GM12801 (cell line): ENCODE data around the gene ADCY5.

Source experiments
- TF ChIP-seq, protein P1 (sequence below): IDR thresholded peaks from one replicate; pipeline ENCODE4 v1.5.1; 2011; ENCODE audit warnings: control low read depth; ENCODE audit not compliant: insufficient read length; ENCODE audit errors: extremely low read depth

ADCY5 gene

DNA sequence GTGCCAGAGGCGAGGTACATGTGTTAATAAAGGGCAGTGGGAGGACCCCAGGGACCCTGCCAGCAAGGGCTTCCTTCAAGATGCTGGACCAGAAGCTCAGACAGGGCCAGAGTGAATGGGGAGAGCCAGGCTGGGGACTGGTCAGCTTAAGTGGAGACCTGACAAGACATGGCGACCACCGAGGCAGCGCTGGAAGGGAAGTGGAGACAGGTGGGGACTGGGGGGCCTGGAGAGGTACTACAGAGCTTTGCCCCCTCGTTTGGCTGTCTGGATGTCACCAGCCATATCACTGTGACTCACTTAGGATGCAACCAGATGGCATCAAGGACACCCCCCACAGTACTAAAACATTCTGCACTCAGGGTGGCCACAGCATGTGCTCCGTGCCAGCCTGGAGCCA, 97.9 kb downstream of the ADCY5 start:
- TF ChIP-seq, protein P1, sequence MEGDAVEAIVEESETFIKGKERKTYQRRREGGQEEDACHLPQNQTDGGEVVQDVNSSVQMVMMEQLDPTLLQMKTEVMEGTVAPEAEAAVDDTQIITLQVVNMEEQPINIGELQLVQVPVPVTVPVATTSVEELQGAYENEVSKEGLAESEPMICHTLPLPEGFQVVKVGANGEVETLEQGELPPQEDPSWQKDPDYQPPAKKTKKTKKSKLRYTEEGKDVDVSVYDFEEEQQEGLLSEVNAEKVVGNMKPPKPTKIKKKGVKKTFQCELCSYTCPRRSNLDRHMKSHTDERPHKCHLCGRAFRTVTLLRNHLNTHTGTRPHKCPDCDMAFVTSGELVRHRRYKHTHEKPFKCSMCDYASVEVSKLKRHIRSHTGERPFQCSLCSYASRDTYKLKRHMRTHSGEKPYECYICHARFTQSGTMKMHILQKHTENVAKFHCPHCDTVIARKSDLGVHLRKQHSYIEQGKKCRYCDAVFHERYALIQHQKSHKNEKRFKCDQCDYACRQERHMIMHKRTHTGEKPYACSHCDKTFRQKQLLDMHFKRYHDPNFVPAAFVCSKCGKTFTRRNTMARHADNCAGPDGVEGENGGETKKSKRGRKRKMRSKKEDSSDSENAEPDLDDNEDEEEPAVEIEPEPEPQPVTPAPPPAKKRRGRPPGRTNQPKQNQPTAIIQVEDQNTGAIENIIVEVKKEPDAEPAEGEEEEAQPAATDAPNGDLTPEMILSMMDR, result no peak

DNA sequence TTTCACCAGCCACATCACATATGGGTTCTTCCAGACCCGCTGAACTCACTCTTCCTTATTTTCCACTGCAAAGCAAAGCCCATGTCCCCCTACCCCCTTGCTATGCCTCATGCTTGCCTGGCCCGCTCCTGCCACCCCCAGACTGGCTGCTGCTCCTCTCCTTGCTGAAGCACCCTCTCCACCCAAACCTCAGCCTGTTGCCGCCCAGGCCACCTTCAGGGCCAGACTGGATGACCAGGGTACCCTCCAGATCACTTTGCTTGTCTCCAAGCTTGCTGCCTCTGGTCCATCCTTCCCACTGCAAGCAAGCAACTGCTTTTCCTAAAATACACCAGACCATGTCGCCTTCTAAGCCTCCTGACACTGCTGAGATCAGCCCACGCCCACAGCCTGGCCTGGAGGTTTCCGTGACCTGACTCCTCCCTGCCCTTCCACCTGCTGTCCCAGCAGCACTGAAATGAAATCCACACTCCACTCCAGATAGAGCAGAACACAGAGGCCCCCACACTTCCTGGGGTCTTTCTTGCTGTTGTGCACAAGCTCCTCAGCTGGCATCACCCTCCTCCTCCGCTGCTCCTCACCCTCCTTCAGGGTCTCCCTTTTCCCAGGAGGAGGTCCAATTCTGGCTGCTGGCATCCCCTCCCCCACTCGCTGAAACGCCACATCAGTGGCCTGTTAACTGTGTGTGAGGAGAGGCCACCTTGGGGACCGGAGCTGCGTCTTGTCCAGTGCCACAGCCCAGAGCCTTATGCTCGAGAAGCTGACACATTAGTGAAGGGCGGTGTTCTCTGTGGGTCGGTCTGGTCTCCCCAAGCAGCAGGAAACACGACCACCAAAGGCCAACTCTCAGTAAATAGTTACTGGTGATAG, 99.1 kb downstream of the ADCY5 start:
- TF ChIP-seq, protein P1, result no peak

DNA sequence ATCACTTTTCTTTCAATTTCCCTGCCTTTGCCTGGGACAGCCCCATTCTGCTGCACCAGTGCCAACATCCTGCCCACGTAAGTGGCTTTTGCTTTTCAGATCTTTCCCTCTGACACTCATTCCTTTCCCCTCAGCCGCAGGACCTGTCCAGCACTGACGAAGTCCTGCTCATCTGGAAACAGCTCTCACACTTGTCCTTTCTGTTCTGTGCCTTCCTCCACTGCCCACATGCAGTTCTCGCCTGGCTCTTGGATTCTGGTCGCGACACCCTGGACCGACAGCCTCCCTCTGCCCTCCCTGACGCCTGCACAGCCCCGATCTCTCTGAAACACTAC, 99.7 kb downstream of the ADCY5 start:
- TF ChIP-seq, protein P1, result no peak

DNA sequence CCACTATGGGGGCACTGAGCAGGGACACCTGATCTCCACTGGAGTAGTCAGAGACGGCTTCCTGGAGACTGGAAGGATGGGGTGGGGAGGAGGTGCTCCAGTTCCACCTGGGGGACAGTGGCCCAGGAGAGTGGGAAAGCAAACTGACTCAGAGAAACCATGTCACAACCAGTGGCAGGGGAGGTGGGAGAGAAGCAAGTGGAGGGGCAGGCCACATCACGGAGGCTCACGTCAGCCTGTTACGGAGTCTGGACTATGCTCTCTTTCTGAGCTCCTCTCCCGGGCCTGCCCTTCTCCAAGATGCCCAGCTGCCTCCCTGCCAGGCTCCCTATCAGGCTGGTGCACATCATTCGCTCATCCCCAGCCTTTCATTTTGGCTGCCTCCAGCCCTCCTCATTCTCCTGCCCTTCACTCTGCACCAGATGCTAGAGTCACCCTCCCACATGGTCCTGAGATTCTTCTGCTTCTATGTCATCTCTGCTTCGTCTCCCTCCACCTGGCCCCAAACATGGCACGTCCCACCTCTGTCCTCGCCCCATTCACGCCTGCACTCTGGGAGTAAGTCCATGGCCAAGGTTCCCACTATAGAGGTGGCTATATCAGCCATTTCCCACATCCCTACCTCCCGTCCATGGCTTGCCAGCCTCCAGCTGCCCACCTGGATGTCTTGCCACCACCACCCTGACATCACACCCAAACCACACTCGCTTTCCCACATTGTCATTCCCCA, 100.3 kb downstream of the ADCY5 start:
- TF ChIP-seq, protein P1, result no peak

DNA sequence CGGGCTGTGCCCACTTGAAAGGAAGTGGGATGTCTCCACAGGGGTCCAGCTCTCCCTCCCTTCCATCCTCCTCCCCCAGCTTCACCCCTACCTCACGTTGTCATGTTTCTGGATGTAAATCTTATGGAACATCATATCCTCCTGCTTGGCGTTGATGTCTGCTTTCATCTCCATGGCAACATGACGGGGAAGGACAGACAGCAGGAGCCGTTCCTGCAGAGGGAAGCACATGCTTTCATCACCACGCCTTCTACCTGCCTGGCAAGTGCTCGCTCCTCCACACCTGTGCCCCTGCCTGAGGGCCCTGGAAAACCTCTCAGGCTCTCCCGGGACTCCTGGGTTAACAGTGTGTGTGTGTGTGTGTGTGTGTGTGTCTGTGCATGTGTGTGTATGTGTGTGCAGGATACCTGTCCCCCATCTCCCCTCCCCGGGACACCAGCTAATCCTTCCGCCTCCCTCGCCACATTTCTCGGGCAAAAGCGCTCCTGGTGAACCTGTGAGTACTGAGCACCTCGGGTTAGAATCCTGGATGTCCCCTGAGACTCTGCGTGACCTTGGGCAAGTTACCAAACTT, 101.1 kb downstream of the ADCY5 start:
- TF ChIP-seq, protein P1, result no peak

DNA sequence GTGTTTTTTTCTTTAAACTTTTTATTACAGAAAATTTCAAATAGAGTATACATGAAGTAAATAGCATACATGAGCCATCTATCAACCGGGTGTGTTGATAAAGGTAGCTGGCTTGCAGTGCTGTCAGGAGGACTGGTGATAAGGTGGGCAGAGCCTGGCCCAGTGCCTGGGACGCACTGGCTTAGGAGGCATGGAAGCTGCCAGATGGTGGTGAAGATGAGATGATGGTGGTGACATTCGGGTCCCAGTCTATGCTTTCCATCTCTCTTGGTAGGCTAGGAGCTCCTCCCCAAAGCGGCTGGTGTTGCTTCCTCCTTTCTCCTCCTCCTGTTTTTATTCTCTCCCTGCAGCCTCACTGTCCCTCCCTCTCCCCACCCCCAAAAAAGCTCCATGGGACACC, 101.7 kb downstream of the ADCY5 start:
- TF ChIP-seq, protein P1, result no peak

DNA sequence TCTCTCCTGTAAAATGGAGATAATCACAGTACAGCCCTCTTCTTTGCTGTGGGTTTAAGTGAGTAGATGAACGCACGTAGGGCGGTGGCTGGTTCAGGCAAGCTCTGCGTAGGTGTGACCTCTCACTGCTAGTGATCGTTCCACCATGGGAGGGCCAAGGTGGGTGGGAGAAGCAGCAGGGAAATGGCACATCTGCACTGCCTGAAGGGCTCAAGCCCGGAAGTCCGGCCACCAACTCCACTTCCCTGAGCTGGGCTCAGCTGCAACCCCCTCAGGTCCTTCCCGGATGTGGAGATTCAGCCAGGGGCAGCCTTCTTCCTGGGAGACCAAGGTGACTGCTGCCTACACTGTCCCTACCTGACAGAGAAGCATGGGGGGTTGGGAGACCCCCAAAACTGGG, 102.9 kb downstream of the ADCY5 start:
- TF ChIP-seq, protein P1, result no peak
